Activated T-helper 1 cell treated with anti-CD3 and anti-CD28 coated beads, Interleukin-2, amount 50 U/mL, for 16 hours (primary cell): ENCODE results near the gene WDFY4.

Source experiments
- DNase-seq, 2 donors: peaks; one replicate each; pipeline ENCODE4 v3.0.0-alpha.2; 2020; ENCODE audit warnings: low read depth in 1 of 2, low spot score in 1 of 2

Gene WDFY4

GRCh38 chr10:48970046-48970445 lies 285.4 kb downstream of the WDFY4 start:
- DNase-seq, result no peak

GRCh38 chr10:48970654-48971053 lies 286.0 kb downstream of the WDFY4 start:
- no peak for DNase-seq

DNA sequence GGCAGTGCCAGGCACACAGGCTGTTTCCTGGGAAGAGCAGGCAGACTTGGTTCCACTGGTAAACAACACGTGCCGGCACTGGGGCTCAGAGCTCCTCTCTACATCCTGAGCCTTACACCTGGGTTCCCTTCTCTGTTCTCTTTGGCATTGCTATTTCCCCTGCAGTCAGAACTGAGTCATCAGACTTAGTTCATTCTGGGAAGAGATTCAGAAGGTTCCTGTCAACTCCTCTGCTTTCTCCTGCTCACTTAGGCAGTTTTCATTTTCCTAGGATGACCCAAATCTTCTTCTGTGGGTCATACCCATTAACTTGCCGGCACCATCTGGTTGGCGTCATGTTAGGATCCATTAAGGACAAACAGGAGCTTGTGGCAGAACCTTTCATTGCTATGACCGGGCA lies 288.4 kb downstream of the WDFY4 start:
- DNase-seq, result no peak

- no peak for DNase-seq
Observed at GRCh38 chr10:48974510-48975156, 290.0 kb downstream of the WDFY4 start.

GRCh38 chr10:48976196-48976595 lies 291.5 kb downstream of the WDFY4 start:
- DNase-seq, result no peak

- no peak for DNase-seq
Observed at GRCh38 chr10:48978318-48978717, 293.6 kb downstream of the WDFY4 start.

GRCh38 chr10:48981310-48981907 lies 296.7 kb downstream of the WDFY4 start:
- no peak for DNase-seq

DNA sequence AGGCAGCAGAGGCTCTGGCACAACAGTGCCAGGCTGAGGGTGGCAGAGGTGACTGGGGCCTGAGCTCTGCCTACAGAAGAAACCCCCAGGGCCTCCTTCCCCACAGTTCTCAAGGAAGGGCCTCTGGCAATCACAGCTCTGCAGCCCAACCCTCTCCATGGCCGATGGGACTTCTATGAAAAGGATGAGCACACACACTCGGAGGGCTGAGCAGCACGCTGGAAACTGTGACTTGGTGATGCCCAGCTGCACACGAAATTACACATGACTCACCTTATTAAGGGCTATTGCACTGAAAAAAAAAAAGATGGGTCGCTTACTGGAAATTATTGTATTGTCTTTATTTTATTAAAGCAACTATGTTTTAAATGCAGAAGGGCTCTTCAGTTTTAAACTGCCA lies 297.9 kb downstream of the WDFY4 start:
- DNase-seq, result no peak

DNA sequence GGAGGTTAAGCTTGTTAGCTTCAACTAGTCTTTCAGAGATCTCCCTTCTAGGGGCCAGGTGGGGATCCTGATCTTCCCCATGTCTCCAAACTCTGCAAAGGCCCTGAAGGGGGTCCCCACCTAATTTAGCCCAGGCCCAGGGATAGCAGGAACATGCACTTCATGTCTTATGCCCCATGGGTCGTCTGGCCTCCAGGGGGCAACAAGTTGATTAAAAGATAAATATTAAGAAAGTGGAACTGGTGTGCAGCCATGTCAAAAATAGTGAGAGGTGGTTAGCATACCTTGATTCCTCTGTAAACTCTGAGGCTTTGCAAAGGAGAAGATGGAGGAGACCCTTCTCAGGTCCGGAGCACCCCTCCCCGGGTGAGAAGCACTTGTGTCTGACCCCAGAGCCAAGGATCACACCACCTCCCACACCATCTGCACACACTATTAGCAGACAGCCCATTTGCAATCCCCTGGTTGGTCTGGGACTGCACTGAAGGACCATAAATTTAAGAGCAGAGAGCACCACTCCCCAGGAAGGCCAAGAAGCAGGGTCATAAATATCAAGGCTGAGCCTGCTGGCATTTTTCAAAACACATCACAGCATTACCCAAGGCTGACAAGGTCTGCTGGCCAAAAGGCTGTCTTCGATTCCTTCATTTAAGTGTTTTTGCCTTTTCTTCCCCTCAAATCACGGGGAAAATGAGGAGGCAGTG lies 299.1 kb downstream of the WDFY4 start:
- DNase-seq, result no peak

- DNase-seq, result no peak
Observed at GRCh38 chr10:48985621-48986158, 301.0 kb downstream of the WDFY4 start.

GRCh38 chr10:48990226-48990625 lies 305.6 kb downstream of the WDFY4 start:
- no peak for DNase-seq

GRCh38 chr10:48993627-48994026 lies 309.0 kb downstream of the WDFY4 start:
- DNase-seq, result no peak

DNA sequence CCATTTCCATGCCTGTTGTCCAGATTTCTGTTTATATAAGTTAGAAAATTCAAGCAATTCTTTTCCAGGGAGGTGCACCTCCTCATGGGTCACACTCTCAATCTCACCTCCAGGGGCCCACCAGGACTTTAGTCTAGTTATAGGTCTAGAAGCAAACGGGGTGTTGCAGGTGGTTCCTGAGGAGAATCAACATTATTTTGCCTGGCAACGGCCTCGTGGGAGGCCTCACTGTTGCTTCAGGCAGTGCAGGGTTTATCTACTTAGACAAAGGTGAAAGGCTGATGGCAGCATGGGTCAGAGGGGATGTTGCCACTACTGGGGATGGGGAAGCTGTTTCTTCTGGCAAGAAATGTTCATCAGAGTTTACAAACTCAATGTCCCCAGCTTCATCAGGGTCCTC lies 311.7 kb downstream of the WDFY4 start:
- no peak for DNase-seq

- DNase-seq, result no peak
Observed at GRCh38 chr10:48999346-48999745, 314.7 kb downstream of the WDFY4 start.

DNA sequence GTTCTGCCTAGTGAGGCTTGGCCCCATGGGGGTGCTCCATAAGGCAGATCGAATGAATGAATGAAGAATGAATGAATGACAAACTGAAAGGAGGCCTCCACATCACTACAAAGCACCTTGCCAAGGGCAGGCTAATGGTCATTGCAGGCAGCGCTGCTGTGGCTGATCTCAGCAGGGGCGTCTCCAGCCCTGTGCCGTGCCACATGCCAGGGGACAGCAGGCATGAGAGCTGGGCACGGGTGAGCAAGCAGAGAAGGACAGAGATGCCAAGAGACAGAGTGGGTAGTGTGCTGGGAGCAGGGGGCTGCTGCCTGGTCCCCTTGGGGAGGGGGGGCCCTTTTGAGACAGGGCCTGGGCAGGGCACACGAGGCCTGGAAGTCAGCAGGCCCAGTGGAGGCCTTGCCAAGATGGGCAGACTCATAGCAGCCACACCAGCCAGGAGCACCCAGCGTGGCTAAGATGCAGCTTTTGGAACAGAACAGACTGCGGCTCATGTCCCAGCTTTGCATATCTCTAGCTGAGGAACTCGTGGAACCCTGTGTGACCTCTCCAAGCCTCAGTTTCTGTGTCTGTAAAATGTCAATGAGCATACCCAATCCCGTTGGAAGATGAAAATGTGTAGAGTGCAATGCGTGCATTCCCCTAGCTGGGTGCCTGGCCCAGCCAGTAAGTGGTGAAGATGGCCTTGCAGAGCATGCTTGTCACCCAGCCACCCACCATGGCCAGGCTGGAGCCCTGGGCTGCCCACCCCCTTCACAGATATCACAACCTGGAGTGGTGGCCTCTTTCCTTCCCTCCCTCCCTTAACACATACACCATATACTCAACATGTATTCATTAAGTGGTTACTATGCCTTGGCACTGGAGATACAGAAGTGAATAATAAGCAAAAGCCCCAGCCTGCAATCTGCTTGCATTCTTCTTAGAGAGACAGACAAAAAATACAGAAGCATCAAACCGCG lies 316.0 kb downstream of the WDFY4 start:
- DNase-seq, result no peak

- no peak for DNase-seq
Observed at GRCh38 chr10:49001402-49001801, 316.7 kb downstream of the WDFY4 start.

DNA sequence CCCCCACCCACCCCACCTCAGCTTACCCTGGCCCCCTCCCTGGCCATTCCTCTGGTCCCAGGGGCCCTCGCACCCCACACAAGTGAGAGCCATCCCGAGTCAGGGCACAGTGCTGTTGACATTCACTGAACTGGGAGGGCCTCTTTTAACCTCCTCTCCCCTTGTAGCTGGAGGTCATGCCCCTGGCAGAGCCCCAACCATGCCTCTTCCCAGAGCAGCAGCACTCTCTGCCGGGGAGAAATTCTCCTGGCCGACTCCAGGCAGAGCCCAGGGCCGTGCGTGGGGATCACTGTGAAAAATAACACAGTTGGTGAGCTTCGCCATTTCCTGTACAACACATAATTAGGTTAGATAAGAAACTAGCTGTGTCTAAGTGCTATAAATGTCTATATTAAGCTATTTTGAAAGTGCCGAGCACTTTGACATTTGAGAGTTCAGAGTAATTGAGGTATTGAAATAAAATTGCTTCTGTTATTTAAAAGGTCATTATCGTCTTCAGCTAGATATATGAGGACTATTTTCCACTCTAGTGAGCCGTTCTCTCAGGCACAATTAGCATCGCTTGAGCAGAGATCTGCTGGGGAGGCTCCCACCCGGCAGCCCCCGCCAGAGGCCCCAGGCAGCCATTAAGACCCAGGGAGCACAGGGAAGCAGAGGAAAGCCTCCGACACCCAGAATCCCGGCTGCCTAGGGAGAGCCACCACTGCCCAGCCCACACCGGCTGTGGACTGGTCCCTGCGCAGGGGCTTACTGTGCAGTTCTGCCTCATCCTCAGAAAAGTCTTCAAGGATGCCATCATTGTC lies 317.4 kb downstream of the WDFY4 start:
- no peak for DNase-seq

DNA sequence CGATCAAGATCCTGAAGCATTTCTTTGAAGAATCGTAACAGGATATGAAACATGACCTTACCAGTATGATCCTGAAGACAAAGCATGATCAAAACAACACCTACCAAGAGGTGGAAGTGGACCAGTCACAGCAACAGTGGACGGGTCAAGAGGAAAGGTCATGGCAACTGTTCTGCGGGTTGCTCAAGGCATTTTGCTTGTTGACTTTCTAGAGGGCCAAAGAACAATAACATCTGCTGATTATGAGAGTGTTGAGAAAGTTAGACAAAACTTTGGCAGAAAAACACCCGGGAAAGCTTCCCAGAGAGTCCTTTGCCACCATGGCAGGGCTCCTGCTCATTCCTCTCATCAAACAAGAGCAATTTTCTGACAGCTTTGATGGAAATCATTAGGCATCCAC lies 320.6 kb downstream of the WDFY4 start:
- no peak for DNase-seq

GRCh38 chr10:49007129-49007528 lies 322.5 kb downstream of the WDFY4 start:
- DNase-seq, result no peak

DNA sequence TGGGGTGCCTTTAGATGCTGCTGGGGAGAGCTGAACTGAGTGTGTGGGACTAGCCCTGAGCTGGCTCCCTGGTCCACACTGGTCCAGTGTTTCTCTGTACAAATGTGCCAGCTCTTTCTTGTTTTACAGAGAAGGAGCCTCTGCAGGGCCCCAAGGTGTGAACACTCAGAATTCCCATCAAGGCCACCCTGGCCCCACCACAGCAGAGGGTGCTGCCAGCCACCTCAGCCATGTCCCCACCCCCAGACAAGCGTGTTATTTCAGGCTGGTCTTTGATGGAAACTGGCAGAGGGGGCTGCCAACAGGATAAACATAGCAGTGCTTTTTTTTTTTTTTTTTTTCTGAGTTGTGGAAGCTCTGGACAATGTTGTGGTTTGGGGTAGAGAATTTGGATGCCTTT lies 323.4 kb downstream of the WDFY4 start:
- no peak for DNase-seq
